ENCODE data around the gene PTPN1. TPM values are rescaled to one million over a fixed set of nuclear protein-coding genes. Genes with fewer than 3 reads are reported as not detected.

Gene PTPN1
- total and polyA plus RNA-seq, 2 donors (not counting 3 experiments of a cell fraction or from before 2014, with no cell fraction given): 41.1 to 64.3 TPM

- Histone ChIP-seq H3K4me2 (ENCODE audit: insufficient read depth, low read length) (no peak overlapping the region), H3K9ac (replicated peaks; ENCODE audit: extremely low read depth, insufficient read depth, low read length) (no peak overlapping the region), H3K36me3 (ENCODE audit: control insufficient read depth in 2 of 2, extremely low read depth in 1 of 2, insufficient read depth in 2 of 2, low read length in 2 of 2) (peaks cover 0 to 3% of the 10 kb centered on the region in 2 experiments), H3K79me2 (ENCODE audit: control insufficient read depth, insufficient read depth, low read length) (no peaks in the 10 kb centered on the region), H3K27me3 (ENCODE audit: control insufficient read depth in 2 of 2, insufficient read depth in 2 of 2, low read length in 2 of 2) (peaks cover 0 to 2% of the 10 kb centered on the region in 2 experiments), H3K4me1 (ENCODE audit: control insufficient read depth, extremely low read depth, insufficient read depth, low read length) (peaks cover 10% of the 10 kb centered on the region), H4K20me1 (replicated peaks; ENCODE audit: control insufficient read depth, extremely low read depth, insufficient read depth, low read length) (no peaks in the 10 kb centered on the region), H3K9me3 (replicated peaks; ENCODE audit: control insufficient read depth, insufficient read depth, low read length) (no peaks in the 10 kb centered on the region), H2AFZ (ENCODE audit: low read depth, low read length) (no peak overlapping the region), H3K27ac (ENCODE audit: insufficient read depth, low read depth, low read length) (no peak overlapping the region), H3K9me1 (replicated peaks; ENCODE audit: control insufficient read depth, extremely low read depth, insufficient read depth, low read length) (no peaks in the 10 kb centered on the region), H3K4me3 (replicated peaks in 1 of 3; ENCODE audit: insufficient read depth in 1 of 3, low read depth in 1 of 3, low read length in 3 of 3) (no peak overlapping the region)
- intact Hi-C loops (cut with micrococcal nuclease): loop anchor here (10.0 kb wide), 1 partner anchor 150 kb away; no protein-coding TSS in a partner anchor
- ChIA-PET CTCF (interaction anchor here (1.2 to 1.5 kb wide), 2 partner anchors 10 to 155 kb away, joined by 4 to 5 read pairs; no protein-coding TSS in a partner anchor), POLR2A (no interaction called here)
- FAIRE-seq (no peak), DNase-seq (ENCODE audit: low read depth, low spot score) (no peak)
- BruUV-seq (replicated peaks): no TSS peak
- dilution Hi-C loops (cut with MboI; ENCODE audit: extremely low pct_ligation_motif_present, low sequenced_read_pairs): no loop called here
- no peak for TF ChIP-seq POLR2A (IDR thresholded peaks at IDR 0.05; ENCODE audit: low read depth, low read length)
- TF ChIP-seq EZH2 (IDR thresholded peaks at IDR 0.05; ENCODE audit: borderline replicate concordance, low read depth, low read length, severe bottlenecking): peak; percentile 44
- peak; percentile 33 for TF ChIP-seq POLR2AphosphoS5 (IDR thresholded peaks at IDR 0.05; ENCODE audit: insufficient read depth, low read depth, low read length)
Measured at GRCh38 chr20:50594591-50595432, 84.6 kb downstream of the PTPN1 start.

DNA sequence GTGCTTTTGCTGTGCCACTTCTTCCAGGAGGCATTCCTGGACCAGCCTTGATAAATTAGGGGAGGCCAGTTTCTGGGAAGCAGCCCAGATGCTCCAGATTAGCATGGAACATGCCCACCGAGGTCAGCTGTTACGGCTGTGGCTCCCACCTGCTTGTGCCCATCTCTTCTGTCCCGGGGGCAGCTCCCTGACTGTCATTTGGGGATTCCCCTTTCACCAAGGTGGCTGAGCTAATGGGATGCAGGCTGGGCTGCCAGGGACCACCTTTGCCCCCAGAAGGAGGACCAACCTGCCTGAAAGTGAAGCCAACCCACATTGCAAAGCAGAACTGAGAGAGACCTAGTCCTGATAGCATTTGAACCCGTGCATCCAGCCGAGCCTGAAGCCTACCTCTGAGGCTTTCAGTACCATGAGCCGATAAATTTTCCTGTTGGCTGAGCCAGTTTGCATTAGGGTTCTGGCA, 85.3 kb downstream of the PTPN1 start:
- ChIA-PET CTCF (interaction anchor here (1.2 to 1.5 kb wide), 2 partner anchors 11 to 154 kb away, joined by 4 to 5 read pairs; no protein-coding TSS in a partner anchor), POLR2A (no interaction called here)
- no peak overlapping the region for H3K4me2 ChIP-seq (ENCODE audit: insufficient read depth, low read length)
- no peak overlapping the region for H2AFZ ChIP-seq (ENCODE audit: low read depth, low read length)
- no peak overlapping the region for H3K9ac ChIP-seq (replicated peaks; ENCODE audit: extremely low read depth, insufficient read depth, low read length)
- H3K4me1 ChIP-seq (ENCODE audit: control insufficient read depth, extremely low read depth, insufficient read depth, low read length): peaks cover 10% of the 10 kb centered on the region
- no peak for DNase-seq (ENCODE audit: low read depth, low spot score)
- BruUV-seq (replicated peaks): TSS peak; percentile 14
- TF ChIP-seq POLR2AphosphoS5 (IDR thresholded peaks at IDR 0.05; ENCODE audit: insufficient read depth, low read depth, low read length): no peak
- no peak for TF ChIP-seq POLR2A (IDR thresholded peaks at IDR 0.05; ENCODE audit: low read depth, low read length)
- no peak for TF ChIP-seq JUN (IDR thresholded peaks at IDR 0.05; ENCODE audit: borderline replicate concordance, insufficient read depth, insufficient read length, low read depth)
- TF ChIP-seq FOS (IDR thresholded peaks at IDR 0.05; ENCODE audit: borderline replicate concordance, insufficient read depth, low read length): no peak
- TF ChIP-seq, protein P1, sequence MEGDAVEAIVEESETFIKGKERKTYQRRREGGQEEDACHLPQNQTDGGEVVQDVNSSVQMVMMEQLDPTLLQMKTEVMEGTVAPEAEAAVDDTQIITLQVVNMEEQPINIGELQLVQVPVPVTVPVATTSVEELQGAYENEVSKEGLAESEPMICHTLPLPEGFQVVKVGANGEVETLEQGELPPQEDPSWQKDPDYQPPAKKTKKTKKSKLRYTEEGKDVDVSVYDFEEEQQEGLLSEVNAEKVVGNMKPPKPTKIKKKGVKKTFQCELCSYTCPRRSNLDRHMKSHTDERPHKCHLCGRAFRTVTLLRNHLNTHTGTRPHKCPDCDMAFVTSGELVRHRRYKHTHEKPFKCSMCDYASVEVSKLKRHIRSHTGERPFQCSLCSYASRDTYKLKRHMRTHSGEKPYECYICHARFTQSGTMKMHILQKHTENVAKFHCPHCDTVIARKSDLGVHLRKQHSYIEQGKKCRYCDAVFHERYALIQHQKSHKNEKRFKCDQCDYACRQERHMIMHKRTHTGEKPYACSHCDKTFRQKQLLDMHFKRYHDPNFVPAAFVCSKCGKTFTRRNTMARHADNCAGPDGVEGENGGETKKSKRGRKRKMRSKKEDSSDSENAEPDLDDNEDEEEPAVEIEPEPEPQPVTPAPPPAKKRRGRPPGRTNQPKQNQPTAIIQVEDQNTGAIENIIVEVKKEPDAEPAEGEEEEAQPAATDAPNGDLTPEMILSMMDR (IDR thresholded peaks at IDR 0.05; ENCODE audit: extremely low read depth in 1 of 2, insufficient read depth in 1 of 2, low read depth in 1 of 2, low read length in 2 of 2): no peak
- no peak for TF ChIP-seq EZH2 (IDR thresholded peaks at IDR 0.05; ENCODE audit: borderline replicate concordance, low read depth, low read length, severe bottlenecking)
- no peak for TF ChIP-seq MYC (IDR thresholded peaks at IDR 0.05; ENCODE audit: low read depth, low read length)
- no peak for TF ChIP-seq GATA2 (IDR thresholded peaks at IDR 0.05; ENCODE audit: insufficient read depth, insufficient read length, low read depth, low read length)
- TF ChIP-seq, protein P2, sequence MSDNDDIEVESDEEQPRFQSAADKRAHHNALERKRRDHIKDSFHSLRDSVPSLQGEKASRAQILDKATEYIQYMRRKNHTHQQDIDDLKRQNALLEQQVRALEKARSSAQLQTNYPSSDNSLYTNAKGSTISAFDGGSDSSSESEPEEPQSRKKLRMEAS (IDR thresholded peaks at IDR 0.05; ENCODE audit: insufficient read depth, insufficient read length): no peak
- dilution Hi-C loops (cut with MboI; ENCODE audit: extremely low pct_ligation_motif_present, low sequenced_read_pairs) (no loop called here), intact Hi-C loops (cut with micrococcal nuclease) (loop anchor here (10.0 kb wide), 1 partner anchor 149 kb away; no protein-coding TSS in a partner anchor)
- no peak for FAIRE-seq
- no peaks in the 10 kb centered on the region for H4K20me1 ChIP-seq (replicated peaks; ENCODE audit: control insufficient read depth, extremely low read depth, insufficient read depth, low read length)
- H3K27ac ChIP-seq (ENCODE audit: insufficient read depth, low read depth, low read length): no peak overlapping the region
- no peaks in the 10 kb centered on the region for H3K9me1 ChIP-seq (replicated peaks; ENCODE audit: control insufficient read depth, extremely low read depth, insufficient read depth, low read length)
- H3K27me3 ChIP-seq (ENCODE audit: control insufficient read depth in 2 of 2, insufficient read depth in 2 of 2, low read length in 2 of 2): peaks cover 0 to 2% of the 10 kb centered on the region in 2 experiments
- no peaks in the 10 kb centered on the region for H3K9me3 ChIP-seq (replicated peaks; ENCODE audit: control insufficient read depth, insufficient read depth, low read length)
- peaks cover 0 to 1% of the 10 kb centered on the region in 2 experiments for H3K36me3 ChIP-seq (ENCODE audit: control insufficient read depth in 2 of 2, extremely low read depth in 1 of 2, insufficient read depth in 2 of 2, low read length in 2 of 2)
- H3K79me2 ChIP-seq (ENCODE audit: control insufficient read depth, insufficient read depth, low read length): no peaks in the 10 kb centered on the region
- H3K4me3 ChIP-seq (replicated peaks in 1 of 3; ENCODE audit: insufficient read depth in 1 of 3, low read depth in 1 of 3, low read length in 3 of 3): no peak overlapping the region

Measured in endothelial cell of umbilical vein (primary cell).